Trophoblast cell (in vitro differentiated cells and primary cell): Measurements from ENCODE around the gene ZNF526.

ENCODE experiments used
- DNase-seq, 2 donors: peaks; one replicate each; pipeline ENCODE4 v3.0.0-alpha.2; 2016
- H2AFZ ChIP-seq: 2 replicates; pipeline ENCODE4 v1.6.1; 2013; ENCODE audit warnings: low read length, moderate library complexity, mild to moderate bottlenecking; ENCODE audit not compliant: insufficient read depth, poor library complexity
- H2AK5ac ChIP-seq: 2 replicates; pipeline ENCODE4 v1.6.1; 2013; ENCODE audit warnings: mild to moderate bottlenecking, low read length
- H2BK120ac ChIP-seq: 2 replicates; pipeline ENCODE4 v1.6.1; 2013; ENCODE audit warnings: low read length, mild to moderate bottlenecking, moderate library complexity; ENCODE audit not compliant: insufficient read depth, poor library complexity
- H2BK12ac ChIP-seq: 2 replicates; pipeline ENCODE4 v1.6.1; 2013; ENCODE audit warnings: mild to moderate bottlenecking, low read length, moderate library complexity
- H2BK5ac ChIP-seq: 2 replicates; pipeline ENCODE4 v1.6.1; 2013; ENCODE audit warnings: low read length, low read depth, moderate library complexity, mild to moderate bottlenecking; ENCODE audit not compliant: poor library complexity
- H3K14ac ChIP-seq: 2 replicates; pipeline ENCODE4 v1.6.1; 2013; ENCODE audit warnings: mild to moderate bottlenecking, low read length
- H3K18ac ChIP-seq: 2 replicates; pipeline ENCODE4 v1.6.1; 2013; ENCODE audit warnings: mild to moderate bottlenecking, low read length
- H3K23ac ChIP-seq: 2 replicates; pipeline ENCODE4 v1.6.1; 2013; ENCODE audit warnings: low read length
- H3K27ac ChIP-seq: 2 replicates; pipeline ENCODE4 v1.5.1; 2013; ENCODE audit warnings: low read depth, mild to moderate bottlenecking, inconsistent platforms, low read length, moderate library complexity
- H3K27me3 ChIP-seq: 2 replicates; pipeline ENCODE4 v1.6.1; 2013; ENCODE audit warnings: inconsistent platforms, mild to moderate bottlenecking, low read length, moderate library complexity; ENCODE audit not compliant: insufficient read depth
- H3K36me3 ChIP-seq, 2 experiments: 1 replicate in 1 of 2; 2 replicates in 1 of 2; pipeline ENCODE4 v1.6.1; 2013; ENCODE audit warnings: low read length in 2 of 2, mild to moderate bottlenecking in 2 of 2, moderate library complexity in 1 of 2; ENCODE audit not compliant: insufficient read depth in 2 of 2, control insufficient read depth in 1 of 2
- H3K4ac ChIP-seq: 2 replicates; pipeline ENCODE4 v1.6.1; 2013; ENCODE audit warnings: low read depth, mild to moderate bottlenecking, low read length, moderate library complexity
- H3K4me1 ChIP-seq, 2 experiments: 1 replicate in 1 of 2; 2 replicates in 1 of 2; pipeline ENCODE4 v1.6.1; 2013; ENCODE audit warnings: low read length in 2 of 2, mild to moderate bottlenecking in 2 of 2, moderate library complexity in 1 of 2; ENCODE audit not compliant: insufficient read depth in 2 of 2, control insufficient read depth in 1 of 2
- H3K4me2 ChIP-seq: 2 replicates; pipeline ENCODE4 v1.6.1; 2013; ENCODE audit warnings: inconsistent platforms, mild to moderate bottlenecking, low read length, moderate library complexity
- H3K4me3 ChIP-seq: 2 replicates; pipeline ENCODE4 v1.5.1; 2013; ENCODE audit warnings: mild to moderate bottlenecking, low read depth, low read length, inconsistent platforms
- H3K79me1 ChIP-seq: one replicate; pipeline ENCODE4 v1.6.1; 2013; ENCODE audit warnings: low read length
- H3K79me2 ChIP-seq: 2 replicates; pipeline ENCODE4 v1.6.1; 2013; ENCODE audit warnings: low read length, mild to moderate bottlenecking; ENCODE audit not compliant: control insufficient read depth, insufficient read depth, poor library complexity
- H3K9ac ChIP-seq: 2 replicates; pipeline ENCODE4 v1.6.1; 2013; ENCODE audit warnings: mild to moderate bottlenecking, low read length
- H3K9me3 ChIP-seq: 2 replicates; pipeline ENCODE4 v1.6.1; 2013; ENCODE audit warnings: low read depth, mild to moderate bottlenecking, control low read depth, inconsistent platforms, low read length; ENCODE audit not compliant: insufficient read depth
- H4K12ac ChIP-seq: 2 replicates; pipeline ENCODE4 v1.6.1; 2013; ENCODE audit warnings: low read depth, mild to moderate bottlenecking, low read length, moderate library complexity
- H4K8ac ChIP-seq: 2 replicates; pipeline ENCODE4 v1.6.1; 2013; ENCODE audit warnings: low read depth, mild to moderate bottlenecking, low read length, moderate library complexity
- H4K91ac ChIP-seq: one replicate; pipeline ENCODE4 v1.6.1; 2013; ENCODE audit warnings: low read depth, mild to moderate bottlenecking, low read length, moderate library complexity
- WGBS: extraction: QIAGEN DNeasy Blood & Tissue Kit; methylation state at CpG from one replicate; pipeline ENCODE4 v1.1.7; 2013; ENCODE audit warnings: missing lambda C conversion rate; ENCODE audit not compliant: insufficient read length, insufficient coverage; ENCODE audit errors: extremely low coverage; 5-methylcytosine and 5-hydroxymethylcytosine counted together

ZNF526 gene

DNA sequence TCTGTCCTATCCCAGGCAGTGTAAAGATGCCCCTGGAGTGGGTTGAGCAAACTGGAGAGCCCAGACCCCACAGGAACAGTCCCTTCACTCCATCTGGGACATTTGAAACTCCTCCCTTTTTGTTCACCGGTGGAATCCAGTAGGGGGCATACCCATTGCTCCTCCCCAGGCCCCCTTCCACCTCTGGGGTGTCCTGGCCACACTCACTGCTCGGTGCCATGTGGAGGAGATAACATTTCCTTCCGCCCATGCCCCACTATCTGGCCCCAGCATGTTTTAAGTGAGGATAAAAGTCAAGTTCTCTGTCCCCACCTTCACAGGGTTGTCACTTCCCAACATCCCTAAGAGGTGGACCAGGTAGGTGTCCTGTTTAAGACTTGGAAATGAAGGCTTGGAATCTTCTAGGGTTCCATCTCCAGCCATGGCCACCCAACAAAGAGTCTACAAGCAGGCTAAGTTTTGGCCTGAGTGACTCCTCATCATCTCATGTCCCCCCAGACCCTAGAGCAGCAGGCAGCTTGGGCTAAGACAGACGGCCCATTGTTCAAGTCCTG is 9.3 kb downstream of the ZNF526 start:
- Histone ChIP-seq H3K79me2 (no peaks in the 10 kb centered on the region), H3K9me3 (peaks cover under 1% of the 10 kb centered on the region), H3K9ac (no peak overlapping the region), H2AFZ (no peak overlapping the region), H2AK5ac (no peak overlapping the region), H4K12ac (no peak overlapping the region), H3K4me2 (no peak overlapping the region), H3K4me1 (no peaks in the 10 kb centered on the region), H3K4me3 (no peak overlapping the region), H3K18ac (no peak overlapping the region), H3K27me3 (no peaks in the 10 kb centered on the region), H3K27ac (no peak overlapping the region), H2BK12ac (no peak overlapping the region), H3K14ac (no peak overlapping the region), H3K23ac (no peak overlapping the region), H4K8ac (no peak overlapping the region), H3K36me3 (peaks cover 74 to 84% of the 10 kb centered on the region in 2 experiments), H3K4ac (no peak overlapping the region), H3K79me1 (no peaks in the 10 kb centered on the region), H2BK120ac (no peak overlapping the region), H4K91ac (no peak overlapping the region), H2BK5ac (no peak overlapping the region)
- DNase-seq, result no peak
- WGBS, result no CpG with 5 or more reads among the region's 4 CpGs

DNA sequence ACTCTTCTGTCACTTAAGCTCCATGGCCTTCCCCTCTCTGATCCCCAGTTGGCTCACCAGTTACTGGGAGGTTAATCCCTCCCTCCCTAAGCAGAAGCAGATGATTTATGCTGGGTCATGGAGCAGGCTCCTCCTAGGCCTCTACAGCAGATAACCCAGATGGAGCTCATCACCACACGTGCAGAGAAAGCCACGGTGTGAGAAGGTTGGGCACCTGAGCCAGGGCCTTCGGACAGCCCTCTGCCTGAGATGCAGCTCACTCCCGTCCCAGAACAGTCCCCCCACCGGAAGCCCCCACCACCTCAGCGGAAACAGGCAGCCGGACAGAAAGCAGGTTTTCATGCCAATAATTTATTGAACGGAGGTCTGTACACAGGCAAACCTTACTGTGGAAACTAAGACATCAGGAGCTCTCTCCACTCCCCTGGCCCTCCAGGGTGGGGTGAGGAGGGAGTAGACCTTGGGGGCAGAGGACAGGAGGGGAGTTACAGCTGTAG is 9.8 kb downstream of the ZNF526 start:
- Histone ChIP-seq H3K14ac (no peak overlapping the region), H2BK12ac (no peak overlapping the region), H3K18ac (no peak overlapping the region), H3K4me1 (no peaks in the 10 kb centered on the region), H2AK5ac (no peak overlapping the region), H3K4me3 (no peak overlapping the region), H3K4ac (no peak overlapping the region), H3K23ac (no peak overlapping the region), H3K27ac (no peak overlapping the region), H2AFZ (no peak overlapping the region), H3K27me3 (no peaks in the 10 kb centered on the region), H2BK120ac (no peak overlapping the region), H4K91ac (no peak overlapping the region), H3K4me2 (no peak overlapping the region), H4K12ac (no peak overlapping the region), H3K79me2 (no peaks in the 10 kb centered on the region), H3K9ac (no peak overlapping the region), H3K36me3 (peaks cover 72 to 83% of the 10 kb centered on the region in 2 experiments), H4K8ac (no peak overlapping the region), H3K9me3 (peaks cover 2% of the 10 kb centered on the region), H3K79me1 (no peaks in the 10 kb centered on the region), H2BK5ac (no peak overlapping the region)
- DNase-seq, result no peak
- no CpG with 5 or more reads among the region's 8 CpGs for WGBS

DNA sequence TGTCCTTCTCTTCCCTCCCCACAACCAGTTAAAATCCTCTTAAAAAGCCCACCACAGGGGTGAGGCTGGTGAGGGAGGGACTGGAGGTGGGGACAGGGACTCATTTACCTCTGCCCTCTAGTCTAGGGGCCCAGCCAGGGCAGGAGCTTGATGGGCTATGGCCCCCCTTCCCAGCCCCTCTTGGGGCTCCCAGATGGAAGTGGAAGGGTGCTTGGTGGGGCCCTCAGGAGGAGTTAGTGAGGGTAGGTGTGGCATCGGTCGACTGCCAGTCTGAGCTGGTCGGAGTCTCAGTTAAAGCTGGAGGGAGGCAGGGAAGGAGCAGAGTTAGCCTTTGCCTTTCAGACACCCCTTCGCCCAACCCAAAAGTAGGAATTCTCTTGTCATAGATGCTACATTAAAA is 10.5 kb downstream of the ZNF526 start:
- Histone ChIP-seq H3K79me1 (no peaks in the 10 kb centered on the region), H3K18ac (no peak overlapping the region), H2BK12ac (no peak overlapping the region), H2AFZ (no peak overlapping the region), H3K4me2 (no peak overlapping the region), H2BK120ac (no peak overlapping the region), H3K36me3 (peaks cover 72 to 83% of the 10 kb centered on the region in 2 experiments), H3K9ac (no peak overlapping the region), H3K4me1 (no peaks in the 10 kb centered on the region), H3K79me2 (no peaks in the 10 kb centered on the region), H4K12ac (no peak overlapping the region), H3K23ac (no peak overlapping the region), H2AK5ac (no peak overlapping the region), H3K4me3 (no peak overlapping the region), H3K14ac (no peak overlapping the region), H3K4ac (no peak overlapping the region), H3K9me3 (peaks cover 2% of the 10 kb centered on the region), H2BK5ac (no peak overlapping the region), H4K8ac (no peak overlapping the region), H3K27me3 (no peaks in the 10 kb centered on the region), H3K27ac (no peak overlapping the region), H4K91ac (no peak overlapping the region)
- DNase-seq, result no peak
- no CpG with 5 or more reads among the region's 4 CpGs for WGBS

DNA sequence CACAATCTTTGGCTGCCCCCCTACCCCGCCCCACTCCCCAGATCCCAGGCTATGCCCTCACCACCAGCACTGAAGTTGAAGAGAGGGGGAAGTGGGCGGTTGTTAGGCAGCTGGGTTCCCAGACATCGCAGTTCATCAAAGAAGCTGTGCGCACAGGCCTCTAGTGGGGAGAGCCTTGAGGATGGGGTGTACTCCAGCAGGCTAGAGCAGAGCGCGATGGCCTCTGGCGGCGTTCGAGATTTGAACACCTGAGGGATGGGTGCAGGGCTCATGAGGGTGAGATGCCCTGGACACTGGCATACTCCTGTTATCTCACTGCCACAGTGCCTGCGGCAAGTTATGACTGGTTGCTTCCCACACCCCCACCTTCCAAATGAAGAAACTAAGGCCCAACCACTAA is 12.3 kb downstream of the ZNF526 start:
- H2BK12ac ChIP-seq, result no peak overlapping the region
- no peak overlapping the region for H2AFZ ChIP-seq
- H2BK120ac ChIP-seq, result no peak overlapping the region
- H3K4me2 ChIP-seq, result no peak overlapping the region
- H4K12ac ChIP-seq, result no peak overlapping the region
- H4K8ac ChIP-seq, result no peak overlapping the region
- H3K79me2 ChIP-seq, result no peaks in the 10 kb centered on the region
- H3K14ac ChIP-seq, result no peak overlapping the region
- H3K4me1 ChIP-seq, result no peaks in the 10 kb centered on the region
- H3K9me3 ChIP-seq, result peaks cover 2% of the 10 kb centered on the region
- no peaks in the 10 kb centered on the region for H3K27me3 ChIP-seq
- peaks cover 72 to 80% of the 10 kb centered on the region in 2 experiments for H3K36me3 ChIP-seq
- H2AK5ac ChIP-seq, result no peak overlapping the region
- no peak overlapping the region for H3K4ac ChIP-seq
- DNase-seq, result no peak
- no peak overlapping the region for H2BK5ac ChIP-seq
- no CpG with 5 or more reads among the region's 10 CpGs for WGBS
- no peak overlapping the region for H4K91ac ChIP-seq
- no peak overlapping the region for H3K9ac ChIP-seq
- H3K4me3 ChIP-seq, result no peak overlapping the region
- H3K23ac ChIP-seq, result no peak overlapping the region
- no peaks in the 10 kb centered on the region for H3K79me1 ChIP-seq
- H3K27ac ChIP-seq, result no peak overlapping the region
- H3K18ac ChIP-seq, result no peak overlapping the region
